Skeletal muscle satellite cell (primary cell): ENCODE results near the gene LRFN2.

Source experiments
- H3K27me3 ChIP-seq: 2 replicates; pipeline ENCODE4 v1.7.0; 2013; ENCODE audit warnings: low read length; ENCODE audit not compliant: control insufficient read depth, insufficient read depth
- H3K36me3 ChIP-seq: 2 replicates; pipeline ENCODE4 v1.7.0; 2013; ENCODE audit warnings: mild to moderate bottlenecking, control low read depth, low read length; ENCODE audit not compliant: insufficient read depth
- H3K4me1 ChIP-seq: 2 replicates; pipeline ENCODE4 v1.7.0; 2013; ENCODE audit warnings: low read length; ENCODE audit not compliant: control insufficient read depth, insufficient read depth
- H3K4me2 ChIP-seq: 2 replicates; pipeline ENCODE4 v1.7.0; 2013; ENCODE audit warnings: mild to moderate bottlenecking, low read length
- H3K4me3 ChIP-seq: 2 replicates; pipeline ENCODE4 v1.7.0; 2013; ENCODE audit warnings: low read length
- H3K9ac ChIP-seq: 2 replicates; pipeline ENCODE4 v1.7.0; 2013; ENCODE audit warnings: mild to moderate bottlenecking, low read depth, low read length, moderate library complexity
- H3K9me3 ChIP-seq: replicated peaks from 2 replicates; pipeline ENCODE4 v1.7.0; 2013; ENCODE audit warnings: mild to moderate bottlenecking, control low read depth, low read length

Gene LRFN2

GRCh38 chr6:40407239-40407638, 179.9 kb downstream of the LRFN2 start:
- no peaks in the 10 kb centered on the region for H3K9me3 ChIP-seq
- no peaks in the 10 kb centered on the region for H3K36me3 ChIP-seq
- H3K9ac ChIP-seq = no peak overlapping the region
- no peaks in the 10 kb centered on the region for H3K4me1 ChIP-seq
- H3K4me2 ChIP-seq = no peak overlapping the region
- no peaks in the 10 kb centered on the region for H3K27me3 ChIP-seq
- no peak overlapping the region for H3K4me3 ChIP-seq

GRCh38 chr6:40406175-40406574, 181.0 kb downstream of the LRFN2 start:
- no peak overlapping the region for H3K9ac ChIP-seq
- no peaks in the 10 kb centered on the region for H3K36me3 ChIP-seq
- H3K27me3 ChIP-seq = no peaks in the 10 kb centered on the region
- no peaks in the 10 kb centered on the region for H3K4me1 ChIP-seq
- H3K4me3 ChIP-seq = no peak overlapping the region
- no peaks in the 10 kb centered on the region for H3K9me3 ChIP-seq
- H3K4me2 ChIP-seq = no peak overlapping the region

- Histone ChIP-seq H3K9me3 (no peaks in the 10 kb centered on the region), H3K27me3 (no peaks in the 10 kb centered on the region), H3K9ac (no peak overlapping the region), H3K4me3 (no peak overlapping the region), H3K4me1 (no peaks in the 10 kb centered on the region), H3K4me2 (no peak overlapping the region), H3K36me3 (no peaks in the 10 kb centered on the region)
Measured at GRCh38 chr6:40400738-40401137, 186.4 kb downstream of the LRFN2 start.

GRCh38 chr6:40399888-40400457, 187.2 kb downstream of the LRFN2 start:
- Histone ChIP-seq H3K27me3 (no peaks in the 10 kb centered on the region), H3K4me3 (no peak overlapping the region), H3K4me2 (no peak overlapping the region), H3K36me3 (no peaks in the 10 kb centered on the region), H3K9me3 (no peaks in the 10 kb centered on the region), H3K4me1 (no peaks in the 10 kb centered on the region), H3K9ac (no peak overlapping the region)

- H3K9ac ChIP-seq = no peak overlapping the region
- no peak overlapping the region for H3K4me3 ChIP-seq
Measured at GRCh38 chr6:40398810-40399477, 188.2 kb downstream of the LRFN2 start.

GRCh38 chr6:40398034-40398691, 189.0 kb downstream of the LRFN2 start:
- Histone ChIP-seq H3K27me3 (no peaks in the 10 kb centered on the region), H3K9me3 (no peaks in the 10 kb centered on the region), H3K4me3 (no peak overlapping the region), H3K9ac (no peak overlapping the region), H3K36me3 (no peaks in the 10 kb centered on the region), H3K4me1 (no peaks in the 10 kb centered on the region), H3K4me2 (no peak overlapping the region)

More at GRCh38 chr6:40398810-40399477, 188.2 kb downstream of the LRFN2 start:
- Histone ChIP-seq H3K4me2 (no peak overlapping the region), H3K4me1 (no peaks in the 10 kb centered on the region), H3K36me3 (no peaks in the 10 kb centered on the region), H3K27me3 (no peaks in the 10 kb centered on the region), H3K9me3 (no peaks in the 10 kb centered on the region)

GRCh38 chr6:40397287-40398033, 189.7 kb downstream of the LRFN2 start:
- no peaks in the 10 kb centered on the region for H3K4me1 ChIP-seq

GRCh38 chr6:40395698-40396076, 191.5 kb downstream of the LRFN2 start:
- no peaks in the 10 kb centered on the region for H3K36me3 ChIP-seq
- no peaks in the 10 kb centered on the region for H3K4me1 ChIP-seq
- no peak overlapping the region for H3K4me3 ChIP-seq
- H3K9me3 ChIP-seq = no peaks in the 10 kb centered on the region
- no peak overlapping the region for H3K4me2 ChIP-seq
- H3K27me3 ChIP-seq = no peaks in the 10 kb centered on the region
- no peak overlapping the region for H3K9ac ChIP-seq

More at GRCh38 chr6:40397287-40398033, 189.7 kb downstream of the LRFN2 start:
- H3K9ac ChIP-seq = no peak overlapping the region
- H3K27me3 ChIP-seq = no peaks in the 10 kb centered on the region
- no peaks in the 10 kb centered on the region for H3K9me3 ChIP-seq
- no peak overlapping the region for H3K4me3 ChIP-seq
- no peaks in the 10 kb centered on the region for H3K36me3 ChIP-seq
- no peak overlapping the region for H3K4me2 ChIP-seq

GRCh38 chr6:40395066-40395697, 192.0 kb downstream of the LRFN2 start:
- Histone ChIP-seq H3K9ac (no peak overlapping the region), H3K9me3 (no peaks in the 10 kb centered on the region), H3K4me3 (no peak overlapping the region), H3K27me3 (no peaks in the 10 kb centered on the region), H3K4me1 (no peaks in the 10 kb centered on the region), H3K4me2 (no peak overlapping the region), H3K36me3 (no peaks in the 10 kb centered on the region)

- no peaks in the 10 kb centered on the region for H3K36me3 ChIP-seq
- no peak overlapping the region for H3K4me2 ChIP-seq
Measured at GRCh38 chr6:40394381-40394780, 192.8 kb downstream of the LRFN2 start.

GRCh38 chr6:40393641-40394040, 193.5 kb downstream of the LRFN2 start:
- H3K9me3 ChIP-seq = no peaks in the 10 kb centered on the region
- no peak overlapping the region for H3K9ac ChIP-seq
- no peaks in the 10 kb centered on the region for H3K27me3 ChIP-seq
- no peaks in the 10 kb centered on the region for H3K36me3 ChIP-seq
- no peaks in the 10 kb centered on the region for H3K4me1 ChIP-seq
- H3K4me3 ChIP-seq = no peak overlapping the region
- H3K4me2 ChIP-seq = no peak overlapping the region

More at GRCh38 chr6:40394381-40394780, 192.8 kb downstream of the LRFN2 start:
- Histone ChIP-seq H3K4me3 (no peak overlapping the region), H3K9ac (no peak overlapping the region), H3K27me3 (no peaks in the 10 kb centered on the region), H3K4me1 (no peaks in the 10 kb centered on the region), H3K9me3 (no peaks in the 10 kb centered on the region)
